NOMO-1 treated with DMSO at 0.1 percent for 48 hours (cell line): Measurements from ENCODE around the gene CCDC66.
A peak's percentile ranks its signal among the peaks of the same experiment; 100 is the strongest.
"Not testable (repeated sequence)": the region's sequence is repeated elsewhere in the genome, so short reads cannot be mapped to it uniquely, and the experiment has no call there.

Source experiments
- DNase-seq: peaks from one replicate; lab custom pipeline; 2025; ENCODE audit not compliant: unreplicated experiment; lab: John Stamatoyannopoulos, UW

CCDC66 gene

DNA sequence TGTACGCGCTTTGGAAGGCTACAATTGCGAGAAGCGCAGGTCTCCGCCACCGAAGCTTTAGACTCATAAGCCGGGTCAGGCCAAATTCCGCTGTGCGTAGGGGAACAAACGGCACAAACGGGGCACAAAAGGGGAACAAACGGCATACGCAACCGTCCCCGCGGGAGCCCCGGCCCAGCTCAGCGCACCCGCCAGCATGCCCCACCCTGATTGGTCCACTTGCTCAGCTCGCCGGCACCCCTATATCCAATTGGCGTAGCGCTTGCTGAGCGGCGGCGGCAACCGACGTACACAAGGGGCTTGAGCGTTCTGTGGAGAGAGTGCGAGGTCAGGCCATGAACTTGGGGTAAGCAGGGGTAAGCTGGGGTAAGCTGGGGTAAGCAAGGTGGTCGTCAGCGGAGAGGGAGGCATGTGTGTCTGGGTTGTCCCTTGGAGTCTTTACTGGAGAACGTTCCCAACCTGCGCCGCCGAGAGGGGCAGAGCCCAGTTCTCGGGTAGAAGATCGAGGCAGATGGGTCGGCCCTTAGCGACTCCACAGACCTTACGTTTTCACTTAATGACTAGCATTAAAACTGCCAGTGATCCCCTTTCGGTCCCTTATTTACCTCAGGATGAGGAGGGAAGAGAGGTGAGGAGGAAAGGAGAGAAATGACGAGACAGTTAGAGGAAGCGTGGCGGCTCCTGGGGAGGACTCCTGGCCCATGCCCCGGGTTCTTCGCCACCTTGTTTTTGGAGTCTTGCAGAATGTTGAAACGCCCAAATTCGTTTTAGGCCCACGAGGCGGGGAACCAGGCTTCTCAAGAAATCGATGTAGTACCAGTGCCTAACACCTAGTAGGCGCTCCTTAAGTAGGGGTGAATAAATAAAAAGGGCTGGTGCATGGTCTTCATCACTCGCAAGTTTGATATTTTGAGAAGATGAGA, at the start of gene CCDC66:
Gene CCDC66 (plus strand): TSS at position 268 of the 923 bp plus-strand sequence. CDS start 68 bp downstream, at position 336.
- peak; percentile 91 for DNase-seq

DNA sequence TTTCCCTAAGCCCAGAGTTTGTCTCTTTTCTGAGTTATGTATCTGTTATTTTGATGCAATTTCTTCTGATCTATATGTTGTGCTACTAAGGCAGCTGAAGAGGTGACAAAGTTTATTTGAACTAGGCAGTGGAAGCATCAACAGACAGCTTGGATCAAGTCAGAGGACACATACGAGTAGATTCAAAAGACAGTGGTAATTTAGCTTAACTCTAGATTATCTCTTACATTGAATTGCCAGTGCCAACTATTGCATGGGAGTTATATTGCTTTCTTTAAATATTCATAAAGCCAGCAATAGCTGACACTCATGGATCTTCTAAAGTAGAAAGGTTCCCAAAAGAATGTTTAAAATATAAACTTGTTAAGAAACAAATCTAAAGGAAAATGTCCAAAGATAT, 37.3 kb upstream of the CCDC66 start:
- DNase-seq, result no peak

DNA sequence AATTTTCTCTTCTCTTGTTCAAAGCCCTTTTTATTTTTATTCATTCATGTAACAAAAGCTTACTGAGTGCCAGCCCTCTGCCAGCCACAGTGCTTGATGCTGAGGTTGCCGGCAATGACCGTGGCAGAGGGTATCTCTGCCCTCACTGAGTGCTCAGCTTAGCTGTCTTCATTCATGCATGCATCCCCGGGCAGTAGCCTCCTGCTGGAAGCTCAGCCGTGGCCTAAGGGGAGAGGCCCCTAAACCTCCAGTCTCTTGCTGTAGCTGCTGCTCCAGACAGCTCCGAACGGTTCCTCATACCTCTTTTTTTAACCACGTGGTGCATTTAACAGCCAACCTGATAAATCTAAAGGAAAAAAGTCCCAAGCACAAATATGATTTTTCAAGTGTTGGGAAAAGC, 34.6 kb upstream of the CCDC66 start:
- no peak for DNase-seq

DNA sequence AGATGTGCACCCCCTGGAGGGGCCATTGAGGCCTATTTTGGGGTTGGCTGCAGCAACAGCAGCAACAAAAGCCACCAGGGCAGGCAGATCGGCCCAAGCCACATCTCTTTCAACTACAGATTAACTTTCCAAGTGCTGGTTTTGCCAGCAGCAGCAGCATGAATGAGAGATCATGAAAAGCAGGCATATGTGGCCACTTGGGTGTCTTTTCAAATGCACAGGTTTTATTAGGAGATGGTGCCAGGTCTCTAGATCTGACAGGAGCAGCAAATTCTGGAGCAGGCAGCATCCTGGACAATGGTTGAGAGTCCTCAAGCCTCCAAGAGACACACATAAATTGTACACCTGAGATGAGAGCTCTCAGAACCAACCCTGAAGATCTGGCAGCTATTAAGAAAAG, 31.7 kb upstream of the CCDC66 start:
- no peak for DNase-seq

DNA sequence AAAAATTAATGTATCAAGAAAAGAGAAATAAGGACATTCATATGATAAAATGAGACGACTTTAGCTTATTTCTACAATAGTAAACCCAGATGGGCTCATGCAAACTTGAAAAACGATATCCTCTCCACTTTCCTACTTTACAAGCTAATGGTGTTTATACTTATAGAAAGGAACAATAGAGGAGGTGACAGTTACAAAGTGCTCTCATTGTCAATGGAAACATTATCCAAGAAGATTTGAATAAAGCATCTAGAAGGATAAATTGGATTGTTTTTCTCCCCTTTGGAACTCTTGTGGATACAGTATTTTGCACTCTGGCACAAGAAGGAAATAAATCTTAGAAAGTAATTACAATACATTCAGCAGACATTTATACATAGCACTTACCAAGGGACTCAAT, 20.2 kb upstream of the CCDC66 start:
- DNase-seq, result no peak

DNA sequence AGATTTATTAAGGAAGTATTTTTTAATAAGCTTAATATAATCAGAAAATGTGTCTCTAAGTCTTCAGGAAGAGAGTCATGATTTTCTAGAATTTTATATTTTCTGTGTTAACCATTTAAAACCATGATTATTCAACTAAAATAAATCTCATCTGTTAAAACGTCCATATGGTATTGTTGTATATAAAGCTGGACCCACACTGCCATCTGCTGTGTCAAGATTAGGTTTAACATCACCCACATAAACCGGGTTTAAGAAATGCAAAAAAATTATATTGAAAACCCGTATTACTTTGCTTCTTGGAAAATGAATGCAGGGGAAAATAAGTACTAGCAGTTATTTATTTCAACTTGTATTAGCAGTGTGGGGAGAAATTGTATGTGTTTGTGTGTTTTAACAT, 9.5 kb upstream of the CCDC66 start:
- no peak for DNase-seq

DNA sequence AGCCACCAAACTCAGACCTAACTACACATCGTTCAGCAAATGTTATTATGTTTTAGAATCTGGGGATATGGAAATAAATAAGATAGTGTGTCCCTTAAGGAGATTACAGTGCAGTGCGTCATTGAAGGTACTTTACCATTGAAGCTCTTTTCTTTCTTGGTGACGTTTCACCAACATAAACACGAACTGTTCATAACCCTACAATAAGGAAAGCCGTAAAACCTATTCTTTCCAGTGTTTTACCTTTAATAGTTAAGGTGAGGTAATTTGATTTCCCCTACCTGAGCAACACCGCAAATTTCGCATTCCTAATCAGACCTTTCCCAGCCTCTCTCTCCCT, 826 bp downstream of the CCDC66 start:
- no peak for DNase-seq

DNA sequence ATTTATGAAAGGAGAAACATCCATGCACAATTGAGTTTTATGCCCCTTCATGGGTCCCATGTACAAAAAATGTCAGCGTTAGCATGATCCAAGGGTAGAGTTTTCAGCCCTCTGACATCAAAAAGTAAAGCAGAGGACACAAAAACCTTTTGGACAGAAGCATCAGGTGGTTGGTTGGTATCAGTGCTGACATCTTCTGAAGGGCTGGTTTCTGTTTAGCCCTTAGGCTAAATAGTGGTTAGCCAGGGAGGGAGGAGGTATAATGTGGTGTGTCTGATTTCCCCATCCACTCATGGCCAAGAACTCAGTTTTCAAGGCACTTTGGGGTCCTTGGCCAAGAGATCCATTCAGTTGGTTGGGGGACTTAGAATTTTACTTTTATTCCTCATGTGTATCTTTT, 16.5 kb downstream of the CCDC66 start:
- no peak for DNase-seq

DNA sequence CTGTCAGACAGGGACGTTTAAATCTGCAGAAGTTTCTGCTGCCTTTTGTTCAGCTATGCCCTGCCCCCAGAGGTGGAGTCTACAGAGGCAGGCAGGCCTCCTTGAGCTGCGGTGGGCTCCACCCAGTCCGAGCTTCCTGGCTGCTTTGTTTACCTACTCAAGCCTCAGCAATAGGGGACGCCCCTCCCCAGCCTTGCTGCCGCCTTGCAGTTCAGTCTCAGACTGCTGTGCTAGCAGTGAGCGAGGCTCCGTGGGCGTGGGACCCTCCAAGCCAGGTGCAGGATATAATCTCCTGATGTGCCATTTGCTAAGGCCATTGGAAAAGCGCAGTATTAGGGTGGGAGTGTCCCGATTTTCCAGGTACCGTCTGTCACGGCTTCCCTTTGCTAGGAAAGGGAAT, 25.0 kb downstream of the CCDC66 start:
- DNase-seq, result not testable (repeated sequence)

DNA sequence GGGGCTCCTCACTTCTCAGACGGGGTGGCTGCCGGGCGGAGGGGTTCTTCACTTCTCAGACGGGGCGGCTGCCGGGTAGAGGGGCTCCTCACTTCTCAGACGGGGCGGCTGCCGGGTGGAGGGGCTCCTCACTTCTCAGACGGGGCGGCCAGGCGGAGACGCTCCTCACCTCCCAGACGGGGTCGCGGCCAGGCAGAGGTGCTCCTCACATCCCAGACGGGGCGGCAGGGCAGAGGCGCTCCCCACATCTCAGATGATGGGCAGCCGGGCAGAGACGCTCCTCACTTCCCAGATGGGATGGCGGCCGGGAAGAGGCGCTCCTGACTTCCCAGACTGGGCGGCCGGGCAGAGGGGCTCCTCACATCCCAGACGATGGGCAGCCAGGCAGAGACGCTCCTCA, 27.3 kb downstream of the CCDC66 start:
- DNase-seq, result not testable (repeated sequence)

DNA sequence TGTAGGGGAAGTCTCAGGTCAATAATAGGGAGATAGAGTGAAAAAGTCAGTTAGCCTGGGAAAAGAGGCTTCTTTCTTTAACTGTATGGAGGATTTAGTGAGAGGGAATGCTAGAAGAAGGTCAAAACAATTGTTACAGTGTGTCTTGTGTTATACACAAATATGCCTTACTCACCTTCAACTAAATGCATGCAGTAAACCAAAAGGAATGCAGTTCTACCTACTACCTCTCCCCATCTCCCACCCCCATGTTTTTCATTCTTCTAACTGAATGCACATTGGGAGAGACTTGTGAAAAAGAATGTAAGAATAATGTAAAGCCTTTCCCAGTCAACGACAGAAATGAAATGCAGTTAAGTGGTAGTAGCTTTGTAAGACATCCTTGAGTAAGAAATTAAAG, 33.8 kb downstream of the CCDC66 start:
- DNase-seq, result no peak

DNA sequence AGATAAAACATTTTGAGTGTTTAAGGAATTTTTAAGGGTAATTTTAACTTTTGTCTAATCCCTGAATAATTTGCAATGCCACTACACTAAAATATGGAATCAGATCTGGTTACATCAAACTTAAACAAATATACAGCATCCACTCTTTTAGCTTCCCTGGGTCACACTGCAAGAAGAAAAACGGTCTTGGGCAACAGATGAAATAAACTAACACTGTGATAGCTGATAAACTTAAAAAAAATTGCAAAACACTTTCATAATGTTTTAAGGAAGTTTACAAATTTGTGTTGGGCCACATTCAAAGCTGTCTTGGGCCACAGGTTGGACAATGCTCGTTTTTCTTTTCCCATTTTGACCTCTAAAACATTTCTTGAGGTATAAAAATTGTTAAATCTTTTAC, 34.3 kb downstream of the CCDC66 start:
- peak; percentile 68 for DNase-seq

DNA sequence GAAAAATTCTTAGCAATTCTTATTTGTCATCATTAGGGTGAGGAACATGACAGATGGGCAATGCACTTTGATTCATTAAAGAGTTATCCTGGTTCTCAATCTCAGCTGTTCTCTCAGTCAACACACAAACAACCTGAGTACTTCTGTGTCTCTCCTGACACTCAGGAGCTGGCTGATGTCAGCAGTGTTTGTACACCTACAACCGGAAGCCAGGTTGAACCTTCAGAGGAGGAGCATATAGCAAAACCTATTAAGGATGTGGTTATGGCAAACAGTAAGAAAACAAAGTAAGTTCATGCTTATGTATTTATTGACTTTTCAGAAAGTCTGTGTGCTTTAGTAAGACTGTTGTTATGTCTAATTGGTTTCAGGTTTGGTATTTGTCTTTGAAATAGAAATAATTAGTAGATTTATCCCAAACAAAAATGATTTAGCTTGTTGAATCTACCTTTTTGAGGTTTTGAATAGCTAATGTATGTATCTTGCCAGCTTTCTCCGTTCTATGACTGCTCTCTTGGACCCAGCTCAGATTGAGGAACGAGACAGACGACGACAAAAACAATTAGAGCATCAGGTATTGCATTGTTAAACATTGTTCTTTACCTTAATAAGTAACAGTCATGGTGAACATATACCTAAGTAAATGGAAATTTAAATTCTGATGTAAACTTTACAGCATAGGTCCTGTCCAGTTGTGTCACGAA, 36.6 kb downstream of the CCDC66 start:
- DNase-seq, result no peak

DNA sequence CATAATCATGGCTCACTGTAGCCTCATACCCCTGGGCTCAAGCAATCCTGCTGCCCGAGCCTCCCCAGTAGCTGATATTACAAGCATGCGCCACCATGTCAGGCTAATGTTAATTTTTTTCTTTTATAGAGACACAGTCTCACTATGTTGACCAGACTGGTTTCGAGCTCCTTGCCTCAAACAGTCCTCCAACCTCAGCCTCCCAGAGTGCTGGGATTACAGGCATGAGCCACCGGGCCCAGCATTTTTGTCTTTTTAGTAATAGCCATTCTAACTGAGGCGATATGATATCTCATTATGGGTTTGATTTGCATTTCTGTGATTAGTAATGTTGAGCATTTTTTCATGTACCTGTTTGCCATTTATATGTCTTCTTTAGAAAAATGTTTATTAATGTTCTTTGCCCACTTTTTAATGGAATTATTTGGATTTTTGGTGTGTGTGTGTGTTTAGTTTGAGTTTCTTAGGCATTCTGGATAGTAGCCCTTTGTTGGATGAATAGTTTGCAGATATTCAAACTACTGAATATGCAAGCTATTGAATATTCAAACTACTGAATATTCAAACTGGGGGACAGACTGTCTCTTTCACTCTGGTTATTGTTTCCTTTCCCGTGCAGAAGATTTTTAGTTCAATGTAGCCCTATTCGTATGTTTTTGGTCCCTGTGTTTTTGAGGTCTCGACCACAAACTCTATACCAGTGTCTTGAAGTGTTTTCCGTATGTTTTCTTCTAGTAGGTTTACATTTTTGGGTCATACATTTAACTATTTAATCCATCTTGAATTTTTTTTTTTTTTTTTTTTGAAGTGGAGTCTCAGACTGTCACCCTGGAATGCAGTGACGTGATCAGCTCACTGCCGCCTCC, 39.2 kb downstream of the CCDC66 start:
- DNase-seq, result no peak

DNA sequence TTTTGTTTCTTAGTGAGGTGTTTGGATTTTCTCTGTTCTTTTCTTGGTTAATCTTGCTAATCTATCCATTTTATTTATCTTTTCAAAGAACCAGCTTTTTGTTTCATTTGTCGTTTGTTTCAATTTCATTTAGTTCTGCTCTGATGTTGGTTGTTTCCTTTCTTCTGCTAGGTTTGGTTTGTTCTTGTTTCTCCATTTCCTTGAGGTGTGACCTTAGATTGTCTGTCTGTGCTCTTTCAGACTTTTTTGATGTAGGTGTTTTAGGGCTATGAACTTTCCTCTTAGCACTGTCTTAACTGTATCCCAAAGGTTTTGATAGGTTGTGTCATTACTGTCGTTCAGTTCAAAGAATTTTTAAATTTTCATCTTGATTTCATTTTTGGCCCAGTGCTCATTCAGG, 51.5 kb downstream of the CCDC66 start:
- DNase-seq, result not testable (repeated sequence)

DNA sequence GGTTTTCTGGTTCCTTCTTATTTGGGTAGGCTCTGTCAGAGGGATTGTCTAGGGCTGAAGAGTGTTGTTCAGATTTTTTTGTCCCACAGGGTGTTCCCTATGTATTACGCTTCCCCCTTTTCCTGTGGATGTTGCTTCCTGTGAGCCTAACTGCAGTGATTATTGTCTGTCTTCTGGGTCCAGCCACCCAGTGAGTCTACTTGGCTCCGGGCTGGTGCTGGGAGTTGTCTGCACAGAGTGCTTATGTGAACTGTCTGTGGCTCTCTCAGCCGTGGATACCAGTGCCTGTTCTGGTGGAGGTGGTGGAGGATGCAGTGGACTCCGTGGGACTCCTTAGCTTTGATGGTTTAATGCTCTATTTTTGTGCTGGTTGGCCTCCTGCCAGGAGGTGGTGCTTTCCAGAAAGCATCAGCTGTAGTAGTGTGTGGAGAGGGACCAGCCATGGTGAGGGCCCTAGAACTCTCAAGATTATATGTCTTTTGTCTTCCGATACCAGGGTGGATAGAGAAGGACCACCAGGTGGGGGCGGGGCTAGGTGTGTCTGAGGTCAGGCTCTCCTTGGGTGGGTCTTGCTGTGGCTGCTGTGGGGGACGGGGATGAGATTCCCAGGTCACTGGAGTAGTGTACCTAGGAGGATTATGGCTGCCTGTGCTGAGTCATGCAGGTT, 53.8 kb downstream of the CCDC66 start:
- DNase-seq, result no peak

DNA sequence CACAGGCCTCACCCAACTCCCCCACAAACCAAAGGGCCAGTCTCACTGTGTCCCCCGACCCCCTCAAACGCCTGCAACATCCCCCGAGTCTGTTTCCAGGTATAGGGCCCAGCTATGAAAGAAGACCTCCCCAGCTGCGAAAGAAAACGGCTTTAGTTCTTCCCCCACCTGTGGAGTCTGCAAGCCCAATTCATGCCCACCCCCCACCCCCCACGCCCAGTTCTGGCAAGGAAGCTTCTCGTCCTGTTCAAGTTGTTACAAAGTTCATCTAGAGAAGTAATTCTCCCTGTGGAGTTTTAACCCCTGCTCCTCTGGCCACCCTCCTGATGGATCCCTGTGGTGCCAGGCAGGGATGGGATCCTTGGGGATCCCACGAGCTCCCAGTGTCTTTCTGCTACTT, 54.4 kb downstream of the CCDC66 start:
- DNase-seq, result no peak

DNA sequence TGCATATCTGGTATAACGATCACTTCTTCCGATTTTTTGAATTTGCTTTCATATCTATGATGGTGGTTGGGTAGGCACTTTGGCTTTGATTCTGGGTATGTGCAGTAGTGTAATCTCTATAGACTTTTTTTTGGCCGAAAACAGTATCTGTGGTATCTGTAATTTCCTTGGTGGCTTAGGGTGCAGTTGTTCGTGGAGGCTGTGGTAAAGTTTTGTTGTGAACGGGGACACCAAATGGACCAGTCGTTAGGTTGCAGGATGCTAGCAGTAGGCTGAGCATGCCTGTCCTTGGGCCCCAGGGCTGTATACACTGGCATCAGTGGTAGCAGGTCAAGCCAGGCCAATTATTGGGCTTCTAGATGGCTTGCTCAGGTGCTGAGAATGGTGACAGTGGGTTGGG, 55.2 kb downstream of the CCDC66 start:
- DNase-seq, result no peak

DNA sequence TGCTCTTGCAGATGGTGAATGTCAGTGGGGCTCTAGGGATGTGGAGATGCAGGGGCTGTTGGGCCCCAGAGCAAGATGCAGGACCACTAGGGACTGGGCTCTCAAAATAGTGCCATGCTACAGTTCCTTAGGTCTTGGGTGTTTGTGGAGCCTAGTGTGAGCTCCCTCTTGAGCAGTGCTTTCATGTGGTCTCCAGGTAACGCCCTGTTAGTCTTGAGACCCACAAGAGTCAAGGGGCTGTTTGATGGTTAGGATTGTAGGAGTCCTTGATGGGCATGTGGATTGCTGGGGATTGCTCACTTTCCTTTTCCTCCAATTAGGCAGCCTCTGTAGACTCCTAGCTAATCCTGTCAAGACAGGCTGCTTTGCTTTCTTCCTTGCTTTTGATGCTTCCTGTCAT, 56.0 kb downstream of the CCDC66 start:
- no peak for DNase-seq

DNA sequence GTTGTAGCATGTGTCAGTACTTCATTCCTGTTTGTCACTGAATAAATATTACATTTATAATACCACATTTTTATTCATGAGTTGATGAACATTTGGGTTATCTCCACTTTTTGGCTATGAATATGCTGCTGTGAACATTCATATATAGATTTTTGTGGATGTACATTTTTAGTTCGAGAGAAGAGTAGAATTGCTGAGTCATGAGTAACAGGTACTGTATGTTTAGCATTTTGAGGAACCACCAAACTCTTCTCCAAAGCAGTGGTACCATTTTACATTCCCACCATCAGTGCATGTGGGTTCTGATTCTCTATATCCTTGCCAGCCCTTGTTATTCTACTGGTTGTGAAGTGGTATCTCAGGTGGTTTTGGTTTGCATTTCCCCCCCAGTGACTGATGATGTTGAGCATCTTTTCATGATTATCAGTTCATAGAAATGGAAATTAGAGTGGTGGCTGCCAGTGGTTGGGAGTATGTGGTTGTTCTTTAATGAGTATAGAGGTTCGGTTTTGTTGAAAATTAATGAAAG, 59.6 kb downstream of the CCDC66 start:
- DNase-seq, result no peak

DNA sequence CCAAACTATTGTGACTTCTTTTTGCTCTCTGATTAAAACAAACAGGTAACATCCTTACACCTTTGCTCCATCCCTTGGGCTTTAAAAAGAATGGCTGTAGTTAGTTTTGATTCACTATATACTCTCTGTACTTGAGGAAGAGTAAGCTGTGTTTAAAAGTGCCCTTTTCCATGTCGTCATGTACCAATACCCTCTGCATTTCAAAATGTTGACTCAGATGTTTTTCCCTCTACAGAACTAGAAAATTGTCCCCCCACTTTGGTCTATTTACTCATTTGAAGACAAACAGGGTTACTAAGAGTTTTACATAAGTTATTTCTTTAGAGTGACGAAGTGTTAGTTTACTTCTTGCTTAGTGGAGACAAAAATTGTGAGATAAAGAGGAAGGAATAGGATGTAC, 63.4 kb downstream of the CCDC66 start:
- DNase-seq, result no peak
